Right ventricle myocardium inferior (tissue), 1 donor: ENCODE results near the gene ACSL6. TPM values are rescaled to one million over a fixed set of nuclear protein-coding genes. Genes with fewer than 3 reads are reported as not detected.

Experiments used
- ATAC-seq: fragments of 200-7000 bp; cut with Tn5 transposase; one replicate; pipeline ENCODE4 v1.9.1; 2020; ENCODE audit warnings: mild to moderate bottlenecking, moderate library complexity
- DNase-seq: peaks from one replicate; pipeline ENCODE4 v3.0.0; 2021; ENCODE audit errors: missing footprints
- intact Hi-C: fragments of 100-400 bp; cut with DNase I; formaldehyde crosslinking; loops from one replicate; pipeline ENCODE4 v1.11.0; 2022
- total RNA-seq: library from RNA; stranded (reverse); fragmentation: NEBNext Ultra II Directional; extraction: Animal tissue kit (Norgen Biotek cat#: 25700); gene quantifications from one replicate; pipeline ENCODE4 v1.2.1, GENCODE V29; 2021
- donor health status: DM: no; HTN: yes; CAD: no; lungs with severe emphysema.

The ACSL6 gene
- total RNA-seq, 1 donor from 2014 or later: 3.4 TPM

DNA sequence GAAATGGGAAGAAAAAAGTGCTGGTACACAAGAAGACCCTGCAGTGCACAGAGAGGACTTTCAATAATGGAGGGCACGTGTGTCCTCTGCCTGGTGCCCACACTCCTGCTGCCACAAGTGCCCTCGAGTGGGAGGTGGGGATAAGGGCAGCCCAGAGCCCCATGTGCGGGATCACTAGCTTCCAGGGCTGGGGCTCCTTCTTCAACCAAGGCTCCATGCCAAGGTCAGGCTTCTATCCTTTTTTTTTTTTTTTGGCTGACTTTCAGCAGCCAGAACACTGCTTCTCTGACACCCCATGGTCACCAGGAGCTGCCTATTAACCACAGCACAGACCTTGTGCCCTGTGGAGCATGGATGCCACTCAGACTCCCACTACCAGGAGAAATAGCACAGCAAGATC, 7.5 kb downstream of the ACSL6 start:
- intact Hi-C loops: loop anchor here (10.0 kb wide), 1 partner anchor 579 kb away; no protein-coding TSS in a partner anchor
- DNase-seq: no peak

DNA sequence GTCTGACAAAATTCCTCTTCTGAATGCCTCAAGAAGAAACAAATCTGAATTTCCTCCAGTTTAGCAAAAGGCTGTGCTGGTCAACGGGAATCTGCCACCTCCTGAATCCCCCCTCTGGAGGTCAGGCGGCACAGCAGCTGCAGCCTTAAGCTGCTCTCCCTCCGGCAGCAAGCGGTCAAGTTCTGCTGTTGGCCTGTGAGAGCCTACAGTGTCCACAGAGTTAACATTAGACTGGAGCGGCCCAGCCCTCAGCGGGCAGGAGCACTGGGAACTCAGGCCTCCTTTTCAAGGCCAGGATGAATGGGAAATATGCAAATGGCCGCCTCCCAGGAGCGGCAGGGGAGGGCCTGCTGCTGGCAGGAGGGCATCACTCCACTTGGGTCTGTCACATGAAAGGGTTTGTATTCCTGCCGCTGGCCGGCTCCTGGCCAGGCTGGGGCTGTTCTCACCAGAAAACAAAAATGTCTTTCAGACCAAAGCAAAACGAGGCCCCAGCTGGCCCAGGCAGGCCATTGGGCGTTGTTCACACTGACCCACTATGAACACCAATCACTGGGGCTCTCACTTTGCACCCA, 8.2 kb downstream of the ACSL6 start:
- ATAC-seq (peak; percentile 66), DNase-seq (peak; percentile 70)

More for the DNA sequence above, 7.5 kb downstream of the ACSL6 start:
- no peak for ATAC-seq

GRCh38 chr5:132002757-132003156, 8.7 kb downstream of the ACSL6 start:
- intact Hi-C loops: loop anchor here (10.0 kb wide), 1 partner anchor 578 kb away; no protein-coding TSS in a partner anchor
- no peak for DNase-seq
- ATAC-seq: no peak

More for the DNA sequence above, 8.2 kb downstream of the ACSL6 start:
- intact Hi-C loops: loop anchor here (10.0 kb wide), 1 partner anchor 578 kb away; no protein-coding TSS in a partner anchor

DNA sequence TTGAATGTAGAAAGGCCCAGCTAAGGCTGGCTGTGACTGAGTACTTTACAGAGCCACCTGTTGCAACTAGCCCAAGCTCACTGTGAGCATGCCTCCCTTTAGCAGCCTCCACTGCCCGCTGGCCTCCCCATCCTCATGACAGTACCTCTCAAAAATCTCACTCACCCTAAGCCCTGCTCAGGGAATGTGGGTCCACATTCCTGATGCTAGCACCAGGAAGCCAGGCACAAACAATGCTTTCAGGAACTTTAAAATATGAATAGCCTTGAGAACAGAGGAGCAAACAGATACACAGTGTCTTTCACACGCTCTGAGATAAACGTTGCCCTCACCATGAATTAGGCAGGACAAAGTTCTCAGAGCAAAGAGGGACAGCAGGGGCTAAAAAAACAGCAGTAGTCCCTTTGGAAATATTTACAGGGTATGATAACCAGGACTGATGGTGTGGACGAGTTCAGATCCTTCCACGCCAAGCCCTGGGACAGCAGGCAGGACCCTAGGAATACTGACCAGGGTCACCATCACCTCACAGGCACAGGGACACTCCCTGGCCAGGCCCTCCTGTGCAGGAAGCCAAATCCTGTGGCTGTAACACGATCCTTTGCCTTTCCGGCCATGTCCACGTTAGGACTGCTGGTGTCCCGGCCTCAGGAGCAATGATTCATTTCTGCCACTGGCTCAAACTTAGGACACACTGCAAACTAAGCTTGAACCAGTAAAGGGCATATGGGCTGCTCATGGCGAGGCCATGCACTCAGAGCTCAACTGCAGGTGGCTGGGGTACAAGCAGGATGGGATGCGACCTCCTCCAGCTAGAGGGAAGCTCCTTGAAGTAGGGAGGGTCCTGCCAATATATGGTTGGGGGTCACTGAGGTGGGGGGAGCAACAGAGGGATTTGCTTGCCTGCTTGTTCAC, 9.6 kb downstream of the ACSL6 start:
- DNase-seq (no peak), ATAC-seq (peak; percentile 47)
- intact Hi-C loops: loop anchor here (10.0 kb wide), 1 partner anchor 577 kb away; no protein-coding TSS in a partner anchor

DNA sequence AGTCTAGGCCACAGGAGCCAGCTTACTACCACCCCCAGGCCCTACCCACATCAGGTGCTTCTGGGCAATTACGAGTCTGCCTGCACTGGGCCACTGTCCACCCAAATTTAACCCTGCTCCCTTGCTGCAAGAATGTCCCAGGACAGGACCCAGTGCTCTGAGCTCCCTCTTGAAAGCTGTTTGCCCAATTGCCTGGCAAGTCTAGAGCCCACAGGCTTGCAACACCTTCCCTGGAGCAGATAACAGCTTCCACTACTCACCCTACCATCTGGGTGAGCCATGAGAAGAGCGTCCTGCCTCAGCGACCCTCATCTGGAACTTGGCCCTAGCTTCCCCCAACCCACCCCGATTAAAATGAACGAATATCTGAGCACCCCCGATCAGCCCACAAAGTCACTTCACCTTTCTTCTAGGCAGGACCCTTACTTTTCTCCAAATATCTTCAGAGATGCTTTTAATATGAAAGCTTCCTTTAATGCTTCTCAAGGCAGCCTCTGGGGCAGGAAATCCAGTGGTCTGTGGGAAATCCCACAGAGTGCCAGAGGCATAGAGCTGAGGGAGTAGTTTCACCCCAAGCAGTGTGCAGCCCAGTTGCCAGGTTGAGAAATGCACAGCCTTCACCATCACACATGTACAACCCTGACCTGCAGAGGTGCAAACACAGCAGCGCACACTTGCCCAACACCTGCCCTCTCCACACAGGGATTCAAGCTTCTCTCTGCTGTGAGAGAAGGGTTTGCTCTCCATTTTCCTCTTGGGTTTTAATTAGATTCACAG, 10.6 kb downstream of the ACSL6 start:
- intact Hi-C loops: loop anchor here (10.0 kb wide), 1 partner anchor 576 kb away; no protein-coding TSS in a partner anchor
- DNase-seq: no peak
- ATAC-seq: no peak

DNA sequence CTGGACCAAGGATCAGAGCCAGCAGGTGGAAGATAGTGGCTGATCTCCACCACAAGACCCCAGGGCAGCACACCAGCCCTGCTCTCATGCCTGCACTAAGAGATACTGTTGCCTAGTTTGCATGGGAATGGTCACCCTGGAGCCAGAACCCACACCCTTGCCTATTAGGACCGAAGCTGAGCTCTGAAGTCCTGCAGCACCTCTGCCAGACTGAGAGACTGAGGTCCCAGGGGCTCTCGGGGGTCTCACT, 11.3 kb downstream of the ACSL6 start:
- ATAC-seq: no peak
- intact Hi-C loops: loop anchor here (10.0 kb wide), 1 partner anchor 575 kb away; no protein-coding TSS in a partner anchor
- DNase-seq: no peak

- intact Hi-C loops: loop anchor here (10.0 kb wide), 1 partner anchor 575 kb away; no protein-coding TSS in a partner anchor
- DNase-seq (no peak), ATAC-seq (no peak)
These were observed 11.8 kb downstream of the ACSL6 start for GRCh38 chr5:131999441-132000240.

DNA sequence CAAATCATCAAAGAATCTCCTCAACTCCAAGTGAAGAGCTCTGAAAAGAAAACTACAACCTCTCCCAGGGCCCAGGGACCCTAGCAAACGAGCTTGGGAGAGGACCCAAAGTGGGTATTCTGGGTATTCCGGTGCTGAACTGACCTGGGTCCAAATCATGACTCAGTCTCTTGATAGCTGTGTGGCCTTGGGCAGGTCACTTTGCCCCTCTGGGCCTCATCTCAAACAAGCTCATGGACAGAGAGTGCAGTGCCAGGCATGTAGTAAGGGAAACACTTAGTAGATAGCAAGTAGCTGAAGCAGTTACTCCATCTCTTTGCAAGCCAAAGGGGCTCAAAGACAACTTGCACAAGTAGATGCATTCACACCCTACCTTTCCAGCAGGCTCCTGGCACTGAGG, 12.4 kb downstream of the ACSL6 start:
- no peak for DNase-seq
- no peak for ATAC-seq
- intact Hi-C loops: no loop called here

- DNase-seq (no peak), ATAC-seq (no peak)
- intact Hi-C loops: no loop called here
These were observed 12.9 kb downstream of the ACSL6 start for GRCh38 chr5:131998431-131999040.

GRCh38 chr5:131997727-131998117, 13.7 kb downstream of the ACSL6 start:
- no peak for ATAC-seq

GRCh38 chr5:131997026-131997726, 14.3 kb downstream of the ACSL6 start:
- intact Hi-C loops: no loop called here
- DNase-seq (no peak), ATAC-seq (no peak)

More at GRCh38 chr5:131997727-131998117, 13.7 kb downstream of the ACSL6 start:
- intact Hi-C loops: no loop called here
- DNase-seq: no peak

GRCh38 chr5:131996210-131997025, 15.0 kb downstream of the ACSL6 start:
- ATAC-seq (no peak), DNase-seq (no peak)
- intact Hi-C loops: no loop called here

GRCh38 chr5:131994533-131995226, 16.8 kb downstream of the ACSL6 start:
- ATAC-seq (no peak), DNase-seq (no peak)
- intact Hi-C loops: no loop called here

DNA sequence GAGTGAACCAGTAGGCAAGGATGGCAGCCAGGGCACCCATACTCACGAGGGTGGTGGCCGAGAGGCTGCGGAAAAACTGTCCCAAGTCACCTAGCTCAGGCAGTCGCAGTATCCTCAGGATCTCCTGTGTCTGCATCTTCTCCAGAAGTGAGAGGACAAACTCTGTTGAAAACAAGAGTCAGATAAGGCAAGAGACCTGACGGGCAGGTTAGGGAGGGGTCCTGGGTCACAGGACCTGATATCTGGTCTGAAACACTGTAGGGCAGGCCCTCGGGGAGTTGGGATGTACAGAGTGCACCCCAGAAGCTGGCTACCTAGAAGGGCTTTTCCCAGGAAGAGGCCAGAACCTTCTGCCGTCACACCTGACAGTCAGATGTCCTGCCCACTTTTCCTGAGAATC, 17.4 kb downstream of the ACSL6 start:
- DNase-seq (no peak), ATAC-seq (no peak)
- intact Hi-C loops: no loop called here

- intact Hi-C loops: no loop called here
- DNase-seq (no peak), ATAC-seq (no peak)
These were observed 17.8 kb downstream of the ACSL6 start for GRCh38 chr5:131993676-131994075.

DNA sequence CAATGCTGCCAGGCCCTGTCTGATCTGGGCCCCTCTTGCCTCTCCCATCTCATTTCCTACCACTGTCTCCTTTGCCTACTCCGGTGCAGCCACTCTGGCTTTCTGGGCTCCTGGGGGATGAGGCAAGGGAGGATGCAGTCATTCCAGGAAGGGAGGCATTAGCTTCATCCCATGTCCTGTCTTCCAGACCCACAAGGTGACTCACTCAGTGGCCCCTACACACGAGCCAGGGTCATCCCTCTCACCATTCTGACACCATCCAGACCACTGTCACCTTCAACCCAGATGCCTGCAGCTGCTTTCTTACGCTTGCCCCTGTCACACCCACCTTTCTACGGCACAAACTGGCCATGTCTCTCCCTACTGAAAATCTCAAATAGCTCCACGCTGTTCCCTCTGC, 19.1 kb downstream of the ACSL6 start:
- ATAC-seq (no peak), DNase-seq (no peak)
- intact Hi-C loops: no loop called here
